ENCODE measurements around the gene NCS1.

DNA sequence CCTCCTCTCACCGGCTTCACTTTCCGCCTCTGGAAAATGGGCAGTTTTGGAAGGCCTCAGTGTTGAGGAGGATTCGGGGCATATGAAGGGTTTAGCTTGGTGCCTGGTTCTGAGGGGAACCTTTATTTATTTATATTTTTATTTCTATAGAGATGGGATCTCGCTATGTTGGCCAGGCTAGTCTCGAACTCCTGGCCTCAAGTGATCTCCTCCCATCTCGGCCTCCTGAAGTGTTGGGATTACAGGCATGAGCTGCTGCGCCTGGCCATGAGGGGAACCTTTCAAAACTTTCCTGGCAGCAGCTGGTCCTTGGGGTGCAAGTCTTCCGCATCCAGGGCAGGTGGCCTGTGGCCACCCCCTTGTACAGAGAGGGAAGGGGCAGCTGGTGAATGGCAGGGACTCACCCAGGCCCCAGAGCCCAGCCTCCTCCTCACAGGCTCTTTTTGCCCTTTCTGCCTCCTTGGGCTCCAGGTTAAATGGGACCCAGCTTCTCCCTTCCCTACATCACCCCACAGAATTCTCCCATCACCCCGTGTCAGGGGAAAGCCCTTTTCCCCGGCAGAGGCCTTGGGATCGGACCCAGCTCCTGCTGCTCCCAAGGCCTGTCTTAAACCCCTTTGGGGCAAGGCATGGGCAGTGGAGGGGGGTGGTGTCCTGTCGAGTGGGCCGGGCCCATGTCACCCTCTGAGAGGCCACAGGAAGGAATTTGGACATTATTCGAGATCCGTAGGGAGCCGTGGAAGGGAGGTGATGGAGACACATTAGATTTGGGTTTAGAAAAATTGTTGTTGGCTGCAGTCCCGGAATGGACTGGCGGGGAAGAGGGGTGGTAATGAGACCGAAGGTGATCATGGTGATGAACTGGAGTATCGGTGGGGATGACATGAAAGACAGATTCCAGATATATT, 5.9 kb downstream of the NCS1 start:
- TF ChIP-seq POLR2A (IDR thresholded peaks at IDR 0.05; ENCODE audit: low read depth, low read length) (no peak), TAF1 (IDR thresholded peaks at IDR 0.05; ENCODE audit: borderline replicate concordance, low read depth, low read length) (no peak), POLR2AphosphoS5 (IDR thresholded peaks at IDR 0.05; ENCODE audit: low read depth, low read length) (no peak)

All from GM12892 (cell line).